ENCODE results near the gene SUFU. TPM values are rescaled to one million over a fixed set of nuclear protein-coding genes. Genes with fewer than 3 reads are reported as not detected.
A peak's percentile ranks its signal among the peaks of the same experiment; 100 is the strongest.

Gene SUFU
- total RNA-seq, 1 donor from 2014 or later, result 11.5 TPM

- no peak overlapping the region for H3K4me2 ChIP-seq
- no peak overlapping the region for H3K4me3 ChIP-seq
- H3F3A ChIP-seq (ENCODE audit: low read depth), result peaks cover 28% of the 10 kb centered on the region
- H3K36me3 ChIP-seq, result no peaks in the 10 kb centered on the region
- H3K27ac ChIP-seq, result peak overlapping the region; percentile 20
- H3K4me1 ChIP-seq, result peaks cover 45% of the 10 kb centered on the region
- H3K9ac ChIP-seq, result no peak overlapping the region
- H2AFZ ChIP-seq (replicated peaks), result no peak overlapping the region
- H3K27me3 ChIP-seq, result no peaks in the 10 kb centered on the region
- H3K27ac Mint-ChIP-seq, result no peak overlapping the region
- TF ChIP-seq EZH2phosphoT487 (IDR thresholded peaks at IDR 0.05) (no peak), CTCF (IDR thresholded peaks at IDR 0.05) (no peak), EZH2 (IDR thresholded peaks at IDR 0.05) (no peak)
- no peaks in the 10 kb centered on the region for H3K9me3 ChIP-seq (ENCODE audit: low read depth)
- peaks cover 69% of the 10 kb centered on the region for H4K20me1 ChIP-seq (ENCODE audit: low read depth)
- peaks cover 48% of the 10 kb centered on the region for H3K4me1 Mint-ChIP-seq
- peaks cover 28% of the 10 kb centered on the region for H3K36me3 Mint-ChIP-seq
- H3K27me3 Mint-ChIP-seq (ENCODE audit: insufficient read depth, low read depth), result peaks cover 2% of the 10 kb centered on the region
- H3K79me2 ChIP-seq (ENCODE audit: low read depth), result peaks cover 59% of the 10 kb centered on the region
- no peak overlapping the region for H3K4me3 Mint-ChIP-seq
- DNase-seq (ENCODE audit: low spot score), result no peak
- peaks cover 3% of the 10 kb centered on the region for H3K9me3 Mint-ChIP-seq
These were observed 149.3 kb downstream of the SUFU start for GRCh38 chr10:102653060-102653459.

GRCh38 chr10:102654566-102654965, 150.8 kb downstream of the SUFU start:
- Histone ChIP-seq H3F3A (ENCODE audit: low read depth) (peaks cover 26% of the 10 kb centered on the region), H3K9me3 (ENCODE audit: low read depth) (no peaks in the 10 kb centered on the region), H3K9ac (no peak overlapping the region), H3K79me2 (ENCODE audit: low read depth) (peaks cover 48% of the 10 kb centered on the region), H3K4me1 (peaks cover 32% of the 10 kb centered on the region), H3K27me3 (no peaks in the 10 kb centered on the region), H3K4me2 (no peak overlapping the region), H3K36me3 (no peaks in the 10 kb centered on the region), H4K20me1 (ENCODE audit: low read depth) (peaks cover 55% of the 10 kb centered on the region), H3K4me3 (no peak overlapping the region), H3K27ac (no peak overlapping the region), H2AFZ (replicated peaks) (no peak overlapping the region)
- Mint-ChIP-seq H3K27me3 (ENCODE audit: insufficient read depth, low read depth) (peaks cover 2% of the 10 kb centered on the region), H3K4me1 (peaks cover 36% of the 10 kb centered on the region), H3K27ac (no peak overlapping the region), H3K9me3 (no peaks in the 10 kb centered on the region), H3K4me3 (no peak overlapping the region), H3K36me3 (peaks cover 27% of the 10 kb centered on the region)
- TF ChIP-seq EZH2 (IDR thresholded peaks at IDR 0.05) (no peak), EZH2phosphoT487 (IDR thresholded peaks at IDR 0.05) (no peak), CTCF (IDR thresholded peaks at IDR 0.05) (no peak)
- DNase-seq (ENCODE audit: low spot score), result no peak

GRCh38 chr10:102654969-102655368, 151.2 kb downstream of the SUFU start:
- no peak for TF ChIP-seq CTCF (IDR thresholded peaks at IDR 0.05)
- TF ChIP-seq EZH2phosphoT487 (IDR thresholded peaks at IDR 0.05), result no peak
- TF ChIP-seq EZH2 (IDR thresholded peaks at IDR 0.05), result no peak
- Histone ChIP-seq H3K27me3 (no peaks in the 10 kb centered on the region), H3K4me1 (peaks cover 28% of the 10 kb centered on the region), H3K9me3 (ENCODE audit: low read depth) (no peaks in the 10 kb centered on the region), H3K4me2 (no peak overlapping the region), H3K36me3 (no peaks in the 10 kb centered on the region), H3K4me3 (no peak overlapping the region), H3K9ac (no peak overlapping the region), H3F3A (ENCODE audit: low read depth) (peaks cover 22% of the 10 kb centered on the region), H3K79me2 (ENCODE audit: low read depth) (peaks cover 44% of the 10 kb centered on the region), H4K20me1 (ENCODE audit: low read depth) (peaks cover 51% of the 10 kb centered on the region), H2AFZ (replicated peaks) (no peak overlapping the region), H3K27ac (no peak overlapping the region)
- Mint-ChIP-seq H3K9me3 (no peaks in the 10 kb centered on the region), H3K4me1 (peaks cover 33% of the 10 kb centered on the region), H3K27ac (no peak overlapping the region), H3K4me3 (no peak overlapping the region), H3K27me3 (ENCODE audit: insufficient read depth, low read depth) (peaks cover 2% of the 10 kb centered on the region), H3K36me3 (peaks cover 27% of the 10 kb centered on the region)
- DNase-seq (ENCODE audit: low spot score), result no peak
